ENCODE measurements around the gene CBARP. TPM values are rescaled to one million over a fixed set of nuclear protein-coding genes. Genes with fewer than 3 reads are reported as not detected.
"Not testable (repeated sequence)": the region's sequence is repeated elsewhere in the genome, so short reads cannot be mapped to it uniquely, and the experiment has no call there.

CBARP gene
- total and polyA plus RNA-seq, 2 experiments from 2014 or later: 0.41 to 4.5 TPM

DNA sequence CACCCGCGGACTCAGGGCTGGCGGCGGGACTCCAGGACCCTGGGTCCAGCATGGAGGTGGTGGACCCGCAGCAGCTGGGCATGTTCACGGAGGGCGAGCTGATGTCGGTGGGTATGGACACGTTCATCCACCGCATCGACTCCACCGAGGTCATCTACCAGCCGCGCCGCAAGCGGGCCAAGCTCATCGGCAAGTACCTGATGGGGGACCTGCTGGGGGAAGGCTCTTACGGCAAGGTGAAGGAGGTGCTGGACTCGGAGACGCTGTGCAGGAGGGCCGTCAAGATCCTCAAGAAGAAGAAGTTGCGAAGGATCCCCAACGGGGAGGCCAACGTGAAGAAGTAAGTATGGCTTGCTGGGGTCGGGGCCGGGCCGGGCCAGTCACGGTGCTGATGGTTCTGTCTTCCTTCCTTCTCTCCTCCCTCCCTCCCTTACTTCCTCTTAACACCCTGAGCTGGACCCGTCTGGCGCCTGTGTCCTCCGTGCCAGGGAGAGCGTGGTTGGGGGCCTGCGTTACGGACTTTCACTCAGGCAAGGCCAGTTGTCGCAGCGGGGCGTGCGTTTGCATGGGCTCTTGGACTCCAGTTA is 30.8 kb downstream of the CBARP start:
- Histone ChIP-seq H3K27me3 (replicated peaks; ENCODE audit: insufficient read depth) (no peaks in the 10 kb centered on the region), H3K4me2 (ENCODE audit: unreplicated experiment) (peak overlapping the region; percentile 79), H3K79me2 (ENCODE audit: insufficient read depth) (peaks cover 59% of the 10 kb centered on the region), H3K9me3 (ENCODE audit: low read depth) (no peaks in the 10 kb centered on the region), H3K36me3 (ENCODE audit: low read depth) (no peaks in the 10 kb centered on the region), H3K9me2 (ENCODE audit: insufficient read depth) (no peaks in the 10 kb centered on the region), H3K9ac (peak overlapping the region; percentile 83), H3K4me1 (ENCODE audit: insufficient read depth) (peaks cover 11% of the 10 kb centered on the region), H3F3A (ENCODE audit: insufficient read depth) (peaks cover 20% of the 10 kb centered on the region), H3K27ac (peak overlapping the region; percentile 64), H3K4me3 (peak overlapping the region; percentile 88), H2AFZ (no peak overlapping the region), H4K20me1 (ENCODE audit: insufficient read depth) (no peaks in the 10 kb centered on the region)
- in situ Hi-C loops (cut with MboI): no loop called here
- DNase-seq: no peak
- TF ChIP-seq EZH2 (IDR thresholded peaks at IDR 0.05; ENCODE audit: insufficient read depth, poor library complexity, severe bottlenecking): no peak
- no peak for TF ChIP-seq EZH2phosphoT487 (IDR thresholded peaks at IDR 0.05; ENCODE audit: insufficient read depth, low read depth)
- 4% methylated on average over 37 to 38 of the region's 38 CpGs for WGBS, 2 experiments (ENCODE audit: low coverage in 1 of 2, low lambda C conversion rate in 2 of 2, missing lambda C conversion rate in 2 of 2)

DNA sequence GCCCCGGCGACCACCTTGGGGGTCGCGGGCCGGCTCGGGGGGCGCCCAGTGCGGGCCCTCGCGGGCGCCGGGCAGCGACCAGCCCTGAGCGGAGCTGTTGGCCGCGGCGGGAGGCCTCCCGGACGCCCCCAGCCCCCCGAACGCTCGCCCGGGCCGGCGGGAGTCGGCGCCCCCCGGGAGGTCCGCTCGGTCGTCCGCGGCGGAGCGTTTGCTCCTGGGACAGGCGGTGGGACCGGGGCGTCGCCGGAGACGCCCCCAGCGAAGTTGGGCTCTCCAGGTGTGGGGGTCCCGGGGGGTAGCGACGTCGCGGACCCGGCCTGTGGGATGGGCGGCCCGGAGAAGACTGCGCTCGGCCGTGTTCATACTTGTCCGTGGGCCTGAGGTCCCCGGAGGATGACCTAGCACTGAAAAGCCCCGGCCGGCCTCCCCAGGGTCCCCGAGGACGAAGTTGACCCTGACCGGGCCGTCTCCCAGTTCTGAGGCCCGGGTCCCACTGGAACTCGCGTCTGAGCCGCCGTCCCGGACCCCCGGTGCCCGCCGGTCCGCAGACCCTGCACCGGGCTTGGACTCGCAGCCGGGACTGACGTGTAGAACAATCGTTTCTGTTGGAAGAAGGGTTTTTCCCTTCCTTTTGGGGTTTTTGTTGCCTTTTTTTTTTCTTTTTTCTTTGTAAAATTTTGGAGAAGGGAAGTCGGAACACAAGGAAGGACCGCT is 31.5 kb downstream of the CBARP start:
- no peak for TF ChIP-seq EZH2phosphoT487 (IDR thresholded peaks at IDR 0.05; ENCODE audit: insufficient read depth, low read depth)
- no peak for TF ChIP-seq EZH2 (IDR thresholded peaks at IDR 0.05; ENCODE audit: insufficient read depth, poor library complexity, severe bottlenecking)
- Histone ChIP-seq H3K36me3 (ENCODE audit: low read depth) (no peaks in the 10 kb centered on the region), H3K79me2 (ENCODE audit: insufficient read depth) (peaks cover 52% of the 10 kb centered on the region), H3K4me1 (ENCODE audit: insufficient read depth) (peaks cover 11% of the 10 kb centered on the region), H3K9me3 (ENCODE audit: low read depth) (no peaks in the 10 kb centered on the region), H2AFZ (no peak overlapping the region), H3K27ac (peak overlapping the region; percentile 64), H3K4me2 (ENCODE audit: unreplicated experiment) (peak overlapping the region; percentile 79), H3F3A (ENCODE audit: insufficient read depth) (peaks cover 20% of the 10 kb centered on the region), H3K9ac (peak overlapping the region; percentile 83), H3K9me2 (ENCODE audit: insufficient read depth) (no peaks in the 10 kb centered on the region), H3K4me3 (peak overlapping the region; percentile 88), H4K20me1 (ENCODE audit: insufficient read depth) (no peaks in the 10 kb centered on the region), H3K27me3 (replicated peaks; ENCODE audit: insufficient read depth) (no peaks in the 10 kb centered on the region)
- 1 to 3% methylated on average over 29 to 54 of the region's 78 CpGs for WGBS, 2 experiments (ENCODE audit: low coverage in 1 of 2, low lambda C conversion rate in 2 of 2, missing lambda C conversion rate in 2 of 2)
- peak; percentile 41 for DNase-seq
- in situ Hi-C loops (cut with MboI): no loop called here

DNA sequence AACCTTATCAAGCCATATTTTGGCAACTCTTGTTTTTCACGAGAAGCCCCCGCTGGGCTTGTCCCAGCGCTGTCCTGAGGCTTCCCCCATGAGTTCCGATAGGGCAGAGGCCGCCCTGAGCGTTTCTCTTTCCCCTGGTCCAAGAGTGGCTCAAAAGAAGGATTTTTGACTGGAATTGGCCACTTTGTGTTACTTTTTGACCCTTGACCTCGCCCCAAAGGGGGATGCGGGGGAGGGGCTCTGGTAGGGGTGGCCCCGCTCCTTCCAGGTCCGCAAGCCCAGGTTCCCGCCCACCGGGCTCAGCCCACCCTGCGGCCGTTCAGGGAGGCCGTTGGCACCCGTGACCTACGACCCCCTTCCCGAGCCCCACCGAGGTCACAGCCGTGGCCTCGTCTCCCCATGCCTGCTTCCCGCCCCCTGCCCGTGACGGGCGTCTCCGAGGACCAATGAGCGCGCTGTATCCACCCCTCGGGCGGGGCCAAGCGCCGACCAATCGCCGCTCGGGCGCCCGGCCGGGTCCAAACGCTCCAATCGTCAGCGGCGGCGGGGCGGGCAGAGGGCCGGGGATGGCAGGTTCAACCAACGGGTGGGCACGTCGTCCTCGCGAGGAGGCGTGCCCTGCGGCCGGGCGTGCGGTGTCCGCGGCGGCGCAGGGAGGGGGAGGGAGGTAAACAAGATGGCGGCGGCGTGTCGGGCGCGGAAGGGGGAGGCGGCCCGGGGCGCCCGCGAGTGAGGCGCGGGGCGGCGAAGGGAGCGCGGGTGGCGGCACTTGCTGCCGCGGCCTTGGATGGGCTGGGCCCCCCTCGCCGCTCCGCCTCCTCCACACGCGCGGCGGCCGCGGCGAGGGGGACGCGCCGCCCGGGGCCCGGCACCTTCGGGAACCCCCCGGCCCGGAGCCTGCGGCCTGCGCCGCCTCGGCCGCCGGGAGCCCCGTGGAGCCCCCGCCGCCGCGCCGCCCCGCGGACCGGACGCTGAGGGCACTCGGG is 32.4 kb downstream of the CBARP start, which contains the start of gene STK11:
TSS of gene STK11 (plus strand) at position 665 of the 986 bp plus-strand sequence. CDS start 1,136 bp downstream, outside the sequence.
- peaks cover 43% of the 10 kb centered on the region for H3K79me2 ChIP-seq (ENCODE audit: insufficient read depth)
- no peaks in the 10 kb centered on the region for H3K9me3 ChIP-seq (ENCODE audit: low read depth)
- in situ Hi-C loops (cut with MboI): no loop called here
- H3K27me3 ChIP-seq (replicated peaks; ENCODE audit: insufficient read depth): no peaks in the 10 kb centered on the region
- no peaks in the 10 kb centered on the region for H3K9me2 ChIP-seq (ENCODE audit: insufficient read depth)
- peak within 1 kb of the TSS; percentile 88 for H3K4me3 ChIP-seq
- DNase-seq: peak; percentile 100
- 6 to 7% methylated on average over 39 to 56 of the region's 114 CpGs for WGBS, 2 experiments (ENCODE audit: low coverage in 1 of 2, low lambda C conversion rate in 2 of 2, missing lambda C conversion rate in 2 of 2)
- no peaks in the 10 kb centered on the region for H4K20me1 ChIP-seq (ENCODE audit: insufficient read depth)
- peak within 1 kb of the TSS; percentile 65 for H2AFZ ChIP-seq
- peak within 1 kb of the TSS; percentile 79 for H3K4me2 ChIP-seq (ENCODE audit: unreplicated experiment)
- peak within 1 kb of the TSS; percentile 83 for H3K9ac ChIP-seq
- H3K27ac ChIP-seq: peak within 1 kb of the TSS; percentile 64
- peaks cover 20% of the 10 kb centered on the region for H3F3A ChIP-seq (ENCODE audit: insufficient read depth)
- no peak for TF ChIP-seq EZH2 (IDR thresholded peaks at IDR 0.05; ENCODE audit: insufficient read depth, poor library complexity, severe bottlenecking)
- no peak for TF ChIP-seq EZH2phosphoT487 (IDR thresholded peaks at IDR 0.05; ENCODE audit: insufficient read depth, low read depth)
- no peaks in the 10 kb centered on the region for H3K36me3 ChIP-seq (ENCODE audit: low read depth)
- peaks cover 11% of the 10 kb centered on the region for H3K4me1 ChIP-seq (ENCODE audit: insufficient read depth)

DNA sequence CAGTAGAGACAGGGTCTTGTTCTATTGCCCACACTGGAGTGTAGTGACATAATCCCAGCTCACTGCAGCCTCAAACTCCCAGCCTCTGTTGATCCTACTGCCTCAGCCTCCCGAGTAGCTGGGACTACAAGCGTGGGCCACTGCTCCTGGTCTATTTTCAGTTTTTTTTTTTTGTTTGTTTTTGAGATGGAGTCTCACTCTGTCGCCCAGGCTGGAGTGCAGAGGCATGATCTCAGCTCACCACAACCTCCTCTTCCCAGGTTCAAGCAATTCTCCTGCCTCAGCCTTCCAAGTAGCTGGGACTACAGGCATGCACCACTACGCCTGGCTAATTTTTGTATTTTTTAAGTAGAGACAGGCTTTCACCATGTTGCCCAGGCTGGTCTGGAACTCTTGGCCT is 37.2 kb downstream of the CBARP start:
- in situ Hi-C loops (cut with MboI): loop anchor here (5.0 kb wide), 1 partner anchor 83 kb away; no protein-coding TSS in a partner anchor
- not testable (repeated sequence) for DNase-seq

More for the DNA sequence above, 37.2 kb downstream of the CBARP start:
- WGBS, 2 experiments (ENCODE audit: low coverage in 1 of 2, low lambda C conversion rate in 2 of 2, missing lambda C conversion rate in 2 of 2): 78 to 79% methylated on average over 4 of the region's 4 CpGs
- H3K4me2 ChIP-seq (ENCODE audit: unreplicated experiment); H3K27ac ChIP-seq; H3K79me2 ChIP-seq (ENCODE audit: insufficient read depth); H3K4me1 ChIP-seq (ENCODE audit: insufficient read depth); H4K20me1 ChIP-seq (ENCODE audit: insufficient read depth); H3K9me2 ChIP-seq (ENCODE audit: insufficient read depth); H3K9me3 ChIP-seq (ENCODE audit: low read depth); H2AFZ ChIP-seq; H3K27me3 ChIP-seq (replicated peaks; ENCODE audit: insufficient read depth); H3K36me3 ChIP-seq (ENCODE audit: low read depth); H3K4me3 ChIP-seq; H3K9ac ChIP-seq: not testable (repeated sequence)
- H3F3A ChIP-seq (ENCODE audit: insufficient read depth): peaks cover 14% of the 10 kb centered on the region

All from GM23248 (cell line).